Neural progenitor cell (in vitro differentiated cells): Measurements from ENCODE around the gene STAMBPL1. TPM values are rescaled to one million over a fixed set of nuclear protein-coding genes. Genes with fewer than 3 reads are reported as not detected.

ENCODE experiments used
- DNase-seq: peaks from one replicate; pipeline ENCODE4 v3.0.0-alpha.2; 2016; ENCODE audit warnings: low spot score
- H2AFZ ChIP-seq: fragments of 200-600 bp; sonication (generic); replicated peaks from 2 replicates; pipeline ENCODE4 v1.6.1; 2016; ENCODE audit warnings: antibody characterized with exemption
- H3F3A ChIP-seq: fragments of 200-600 bp; sonication (generic); 2 replicates; pipeline ENCODE4 v1.6.1; 2016; ENCODE audit warnings: antibody characterized with exemption, low read depth
- H3K27ac ChIP-seq: fragments of 200-600 bp; sonication (generic); 2 replicates; pipeline ENCODE4 v1.5.1; 2016; ENCODE audit warnings: mild to moderate bottlenecking
- H3K27me3 ChIP-seq: fragments of 200-600 bp; sonication (generic); 2 replicates; pipeline ENCODE4 v1.6.1; 2016; ENCODE audit warnings: mild to moderate bottlenecking, moderate library complexity
- H3K36me3 ChIP-seq: fragments of 200-600 bp; sonication (generic); 2 replicates; pipeline ENCODE4 v1.5.1; 2016
- H3K4me1 ChIP-seq: fragments of 200-600 bp; sonication (generic); 2 replicates; pipeline ENCODE4 v1.6.1; 2016; ENCODE audit warnings: mixed run types
- H3K4me2 ChIP-seq: fragments of 200-600 bp; sonication (generic); 2 replicates; pipeline ENCODE4 v1.6.1; 2016
- H3K4me3 ChIP-seq: fragments of 200-600 bp; sonication (generic); 2 replicates; pipeline ENCODE4 v1.5.1; 2016
- H3K79me2 ChIP-seq: fragments of 200-600 bp; sonication (generic); 2 replicates; pipeline ENCODE4 v1.6.1; 2016; ENCODE audit warnings: low read depth
- H3K9ac ChIP-seq: fragments of 200-600 bp; sonication (generic); 2 replicates; pipeline ENCODE4 v1.6.1; 2016
- H3K9me3 ChIP-seq: fragments of 200-600 bp; sonication (generic); 2 replicates; pipeline ENCODE4 v1.5.1; 2016; ENCODE audit warnings: low read depth
- H4K20me1 ChIP-seq: fragments of 200-600 bp; sonication (generic); 2 replicates; pipeline ENCODE4 v1.6.1; 2016; ENCODE audit warnings: low read depth
- H3K27ac Mint-ChIP-seq: 3 replicates; pipeline ENCODE4 v1.8.0; 2021; ENCODE audit warnings: mixed read lengths
- H3K27me3 Mint-ChIP-seq: 2 replicates; pipeline ENCODE4 v1.8.0; 2022; ENCODE audit warnings: low read depth, mild to moderate bottlenecking, inconsistent platforms, moderate library complexity, mixed read lengths; ENCODE audit not compliant: insufficient read depth
- H3K36me3 Mint-ChIP-seq: 3 replicates; pipeline ENCODE4 v1.8.0; 2021; ENCODE audit warnings: mixed read lengths
- H3K4me1 Mint-ChIP-seq: 3 replicates; pipeline ENCODE4 v1.8.0; 2021; ENCODE audit warnings: mixed read lengths
- H3K4me3 Mint-ChIP-seq: 3 replicates; pipeline ENCODE4 v1.8.0; 2021; ENCODE audit warnings: mild to moderate bottlenecking, moderate library complexity, mixed read lengths
- H3K9me3 Mint-ChIP-seq: 3 replicates; pipeline ENCODE4 v1.8.0; 2020; ENCODE audit warnings: mixed read lengths
- CTCF ChIP-seq: fragments of 200-600 bp; sonication (generic); IDR thresholded peaks from 2 replicates; pipeline ENCODE4 v1.5.1; 2017; ENCODE audit warnings: antibody characterized with exemption, mild to moderate bottlenecking
- EZH2 ChIP-seq: fragments of 200-600 bp; sonication (generic); IDR thresholded peaks from 2 replicates; pipeline ENCODE4 v1.6.1; 2017; ENCODE audit warnings: antibody characterized with exemption, mild to moderate bottlenecking, moderate library complexity
- EZH2phosphoT487 ChIP-seq: fragments of 200-600 bp; sonication (generic); IDR thresholded peaks from 2 replicates; pipeline ENCODE4 v1.6.1; 2017; ENCODE audit warnings: antibody characterized with exemption
- total RNA-seq: library from RNA; depleted of rRNA; stranded (reverse); fragments of >200 nt; gene quantifications from 2 replicates; pipeline ENCODE4 v1.2.3, GENCODE V29; 2015; ENCODE audit warnings: low replicate concordance

Gene STAMBPL1
- total RNA-seq, 1 donor from 2014 or later = 1.9 TPM

GRCh38 chr10:88916986-88917385 lies 36.9 kb downstream of the STAMBPL1 start:
- Mint-ChIP-seq H3K27ac (no peak overlapping the region), H3K9me3 (no peaks in the 10 kb centered on the region), H3K27me3 (peaks cover 2% of the 10 kb centered on the region), H3K36me3 (no peaks in the 10 kb centered on the region), H3K4me3 (no peak overlapping the region), H3K4me1 (peaks cover 2% of the 10 kb centered on the region)
- no peak overlapping the region for H3K27ac ChIP-seq
- H3K79me2 ChIP-seq = no peaks in the 10 kb centered on the region
- TF ChIP-seq EZH2phosphoT487 = no peak
- no peak for TF ChIP-seq CTCF
- TF ChIP-seq EZH2 = no peak
- no peak overlapping the region for H3K4me2 ChIP-seq
- no peak overlapping the region for H2AFZ ChIP-seq
- H3K9ac ChIP-seq = no peak overlapping the region
- DNase-seq = no peak
- H3K9me3 ChIP-seq = no peaks in the 10 kb centered on the region
- no peaks in the 10 kb centered on the region for H3F3A ChIP-seq
- H3K4me1 ChIP-seq = no peaks in the 10 kb centered on the region
- no peaks in the 10 kb centered on the region for H3K36me3 ChIP-seq
- H4K20me1 ChIP-seq = no peaks in the 10 kb centered on the region
- no peaks in the 10 kb centered on the region for H3K27me3 ChIP-seq
- no peak overlapping the region for H3K4me3 ChIP-seq

- Histone ChIP-seq H3K27me3 (no peaks in the 10 kb centered on the region), H3K27ac (no peak overlapping the region), H3K4me1 (no peaks in the 10 kb centered on the region), H2AFZ (no peak overlapping the region), H3F3A (no peaks in the 10 kb centered on the region), H3K79me2 (no peaks in the 10 kb centered on the region), H3K9me3 (no peaks in the 10 kb centered on the region), H3K4me2 (no peak overlapping the region), H3K4me3 (no peak overlapping the region), H3K9ac (no peak overlapping the region), H3K36me3 (no peaks in the 10 kb centered on the region), H4K20me1 (no peaks in the 10 kb centered on the region)
- Mint-ChIP-seq H3K4me1 (peaks cover 2% of the 10 kb centered on the region), H3K27me3 (peaks cover 2% of the 10 kb centered on the region), H3K36me3 (no peaks in the 10 kb centered on the region), H3K4me3 (no peak overlapping the region), H3K9me3 (no peaks in the 10 kb centered on the region), H3K27ac (no peak overlapping the region)
- DNase-seq = no peak
- no peak for TF ChIP-seq EZH2phosphoT487
- no peak for TF ChIP-seq CTCF
- no peak for TF ChIP-seq EZH2
Observed at GRCh38 chr10:88918191-88918905, 38.3 kb downstream of the STAMBPL1 start.

- no peak for DNase-seq
- H4K20me1 ChIP-seq = no peaks in the 10 kb centered on the region
- no peak overlapping the region for H3K9ac ChIP-seq
- H3K9me3 ChIP-seq = no peaks in the 10 kb centered on the region
- no peaks in the 10 kb centered on the region for H3F3A ChIP-seq
- no peak overlapping the region for H2AFZ ChIP-seq
- H3K79me2 ChIP-seq = no peaks in the 10 kb centered on the region
- H3K4me3 ChIP-seq = no peak overlapping the region
- no peaks in the 10 kb centered on the region for H3K27me3 ChIP-seq
- no peak for TF ChIP-seq EZH2phosphoT487
- peaks cover 2% of the 10 kb centered on the region for H3K27me3 Mint-ChIP-seq
- no peak overlapping the region for H3K27ac ChIP-seq
- no peak overlapping the region for H3K4me2 ChIP-seq
- no peaks in the 10 kb centered on the region for H3K36me3 ChIP-seq
- H3K36me3 Mint-ChIP-seq = no peaks in the 10 kb centered on the region
- no peak overlapping the region for H3K4me3 Mint-ChIP-seq
- no peak overlapping the region for H3K27ac Mint-ChIP-seq
- no peaks in the 10 kb centered on the region for H3K9me3 Mint-ChIP-seq
- peaks cover 2% of the 10 kb centered on the region for H3K4me1 Mint-ChIP-seq
- H3K4me1 ChIP-seq = no peaks in the 10 kb centered on the region
Observed at GRCh38 chr10:88919041-88919440, 39.0 kb downstream of the STAMBPL1 start.

- Histone ChIP-seq H3K27me3 (no peaks in the 10 kb centered on the region), H3K4me1 (no peaks in the 10 kb centered on the region), H3K36me3 (no peaks in the 10 kb centered on the region), H3K9me3 (no peaks in the 10 kb centered on the region), H3K4me3 (no peak overlapping the region), H4K20me1 (no peaks in the 10 kb centered on the region), H3F3A (no peaks in the 10 kb centered on the region), H3K9ac (no peak overlapping the region), H3K27ac (no peak overlapping the region), H3K79me2 (no peaks in the 10 kb centered on the region), H3K4me2 (no peak overlapping the region), H2AFZ (no peak overlapping the region)
- no peak for TF ChIP-seq EZH2phosphoT487
- TF ChIP-seq EZH2 = no peak
- no peak for TF ChIP-seq CTCF
- Mint-ChIP-seq H3K9me3 (no peaks in the 10 kb centered on the region), H3K36me3 (no peaks in the 10 kb centered on the region), H3K4me3 (no peak overlapping the region), H3K27me3 (peaks cover 2% of the 10 kb centered on the region), H3K4me1 (peaks cover 2% of the 10 kb centered on the region), H3K27ac (no peak overlapping the region)
- no peak for DNase-seq
Observed at GRCh38 chr10:88920198-88920597, 40.2 kb downstream of the STAMBPL1 start.
